SH-SY5Y (cell line): ENCODE data around the gene COX5B.

Experiments used
- GATA2 ChIP-seq: IDR thresholded peaks from 2 replicates; pipeline ENCODE4 v1.6.1; 2011; ENCODE audit warnings: mild to moderate bottlenecking, low read depth, low read length
- GATA3 ChIP-seq: IDR thresholded peaks from 2 replicates; pipeline ENCODE4 v1.6.1; 2011; ENCODE audit warnings: low read depth, mild to moderate bottlenecking, low read length, moderate library complexity

DNA sequence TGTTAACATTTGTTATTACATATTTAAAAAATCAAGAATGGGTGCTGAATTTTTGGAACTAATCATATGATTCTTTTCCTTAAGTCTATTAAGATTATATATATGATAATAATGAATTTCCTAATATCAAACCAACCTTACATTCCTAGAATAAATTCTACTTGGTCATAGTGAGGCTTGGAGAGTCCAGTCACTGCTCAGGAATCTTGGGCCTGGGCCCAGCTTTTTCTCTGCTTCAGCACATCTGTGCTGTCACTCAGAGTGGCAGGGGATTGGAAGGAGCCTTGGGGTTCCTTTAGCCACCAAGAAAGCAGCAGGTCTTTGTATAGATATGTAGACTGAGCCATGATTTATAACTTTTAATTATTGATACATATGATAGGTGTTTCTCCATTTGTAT, 47.6 kb downstream of the COX5B start:
- TF ChIP-seq GATA3 (no peak), GATA2 (no peak)
